Superior temporal gyrus (tissue), 1 donor: ENCODE measurements around the gene AQP2.
"Not testable (repeated sequence)": the region's sequence is repeated elsewhere in the genome, so short reads cannot be mapped to it uniquely, and the experiment has no call there.

Source experiments
- DNase-seq: peaks from one replicate; pipeline ENCODE4 v3.0.0-alpha.2; 2016; ENCODE audit errors: extremely low spot score

The AQP2 gene

DNA sequence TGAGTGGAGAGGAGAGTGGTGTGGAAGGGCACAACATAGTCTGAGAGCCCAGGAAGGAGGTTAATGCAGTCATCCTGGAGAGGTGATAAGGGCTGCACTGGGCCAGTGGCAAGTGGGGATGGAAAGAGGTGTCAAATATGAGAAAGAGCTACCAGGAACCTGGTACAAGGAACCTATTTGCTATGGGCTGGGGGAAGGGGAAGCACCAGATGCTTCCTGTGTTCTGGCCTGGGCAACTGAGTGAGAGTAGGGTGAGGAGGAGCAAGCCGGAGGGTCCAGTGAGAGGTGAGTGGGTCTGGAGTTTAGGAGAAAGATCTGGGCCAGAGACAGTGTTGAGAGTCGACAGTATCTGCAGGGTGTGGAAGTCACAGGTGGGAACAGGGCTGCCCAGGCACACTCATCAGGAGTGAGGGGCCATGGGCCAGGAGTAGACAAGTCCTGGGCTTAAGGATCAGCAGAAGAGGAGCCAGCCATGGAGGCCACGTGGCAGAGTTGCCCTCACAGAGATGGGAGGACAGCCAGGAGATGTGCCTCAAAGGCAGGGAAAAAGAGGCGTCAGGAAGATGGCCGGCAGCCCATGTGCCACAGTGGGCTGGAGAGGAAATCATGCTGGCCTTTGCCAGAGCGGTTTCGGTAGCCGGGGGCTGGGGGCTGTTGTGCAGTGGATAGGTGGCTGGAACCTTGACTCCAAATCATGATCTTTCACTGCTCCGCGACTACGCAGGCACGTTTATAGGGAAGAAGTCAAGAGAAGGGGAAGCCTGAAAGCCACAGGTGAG is 19.3 kb downstream of the AQP2 start:
- DNase-seq = no peak

DNA sequence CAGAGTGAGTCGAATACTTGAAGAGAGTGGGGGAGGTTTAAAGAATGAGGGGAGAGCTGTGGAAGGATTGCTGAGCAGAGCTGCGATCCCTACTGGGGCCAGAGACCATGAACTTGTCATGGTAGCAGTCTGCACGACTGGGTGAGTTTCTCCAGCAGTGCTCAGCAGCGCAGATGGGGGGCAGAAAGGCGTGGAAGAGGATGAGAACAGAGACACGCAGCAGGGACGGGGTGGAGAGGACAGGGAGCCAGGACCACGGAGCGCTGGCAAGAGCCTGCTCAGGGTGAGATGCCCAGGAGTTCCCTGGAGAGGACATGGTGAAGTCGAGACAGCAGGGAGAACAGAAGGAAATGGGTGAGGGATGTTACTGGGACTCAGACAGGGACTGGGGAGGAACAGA is 20.1 kb downstream of the AQP2 start:
- DNase-seq = no peak

DNA sequence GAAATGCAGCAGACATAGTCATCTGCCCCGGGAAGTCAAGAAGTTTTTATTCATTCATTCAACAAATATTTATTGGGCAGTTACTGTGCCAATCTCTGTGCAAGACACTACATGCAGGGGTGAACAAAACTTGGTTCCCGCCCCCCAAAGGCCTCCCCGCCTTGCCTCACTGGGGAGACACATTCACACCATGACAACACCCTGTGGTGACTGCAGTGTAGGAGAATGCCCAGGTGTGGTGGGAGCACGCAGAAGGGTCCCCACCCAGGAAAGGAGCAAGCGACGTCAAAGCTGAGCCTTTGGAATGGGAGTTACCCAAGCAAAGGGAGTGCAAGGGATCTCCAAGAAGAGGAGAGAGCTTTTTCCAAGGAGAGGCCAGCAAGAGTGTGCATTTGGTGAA is 20.6 kb downstream of the AQP2 start:
- DNase-seq = no peak

DNA sequence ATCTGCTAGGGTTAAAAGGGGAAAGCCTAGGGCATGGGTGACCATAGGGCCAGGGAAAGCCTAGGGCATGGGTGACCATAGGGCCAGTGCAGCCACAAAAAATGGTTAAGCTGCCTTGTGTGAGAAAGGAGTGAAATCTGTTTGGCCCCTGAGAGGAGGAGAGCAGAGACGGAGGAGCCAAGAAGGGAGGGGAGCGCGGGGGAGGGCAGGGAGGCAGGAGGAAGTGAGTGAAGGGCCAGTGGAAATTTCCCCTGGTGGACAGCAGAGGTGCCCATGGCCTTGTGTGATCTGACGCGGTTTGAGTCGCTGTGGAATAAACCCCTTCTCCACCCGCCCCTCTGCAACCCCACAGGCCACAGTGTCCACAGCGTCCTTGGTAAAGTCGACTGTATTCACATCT is 21.6 kb downstream of the AQP2 start:
- no peak for DNase-seq

DNA sequence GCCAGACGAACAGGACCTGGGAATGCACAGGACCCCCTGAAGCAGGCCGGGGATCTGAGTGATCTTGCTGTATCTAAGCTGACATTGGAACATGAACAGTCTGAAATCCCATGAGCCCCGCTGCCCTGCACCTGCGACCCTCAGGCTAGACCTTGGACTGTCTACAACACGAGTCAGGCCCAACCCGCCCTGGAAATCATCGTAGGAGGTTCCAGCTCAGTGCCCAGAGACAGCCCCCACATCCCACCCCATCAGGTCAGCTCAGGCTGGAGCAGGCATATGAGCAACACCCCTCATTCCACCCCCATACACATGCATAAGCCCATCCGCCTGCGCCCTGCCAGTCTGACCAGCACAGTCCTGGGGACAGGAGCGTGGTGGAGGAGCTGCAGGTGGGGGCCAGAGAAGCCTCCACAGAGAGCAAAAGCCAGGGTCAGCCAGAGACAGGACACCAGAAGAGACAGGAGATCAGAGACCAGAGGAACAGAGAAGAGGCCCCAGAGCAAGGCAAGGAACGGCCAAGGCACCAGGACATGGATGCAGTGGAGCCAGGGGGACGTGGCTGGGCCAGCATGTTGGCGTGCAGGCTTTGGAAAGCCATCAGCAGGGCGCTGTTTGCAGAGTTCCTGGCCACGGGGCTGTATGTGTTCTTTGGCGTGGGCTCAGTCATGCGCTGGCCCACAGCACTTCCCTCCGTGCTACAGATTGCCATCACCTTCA is 22.3 kb downstream of the AQP2 start, which contains the start of gene AQP6:
AQP6 (plus strand) TSS at position 307 of the 720 bp plus-strand sequence; CDS start at position 534, 227 bp downstream.
- no peak for DNase-seq

DNA sequence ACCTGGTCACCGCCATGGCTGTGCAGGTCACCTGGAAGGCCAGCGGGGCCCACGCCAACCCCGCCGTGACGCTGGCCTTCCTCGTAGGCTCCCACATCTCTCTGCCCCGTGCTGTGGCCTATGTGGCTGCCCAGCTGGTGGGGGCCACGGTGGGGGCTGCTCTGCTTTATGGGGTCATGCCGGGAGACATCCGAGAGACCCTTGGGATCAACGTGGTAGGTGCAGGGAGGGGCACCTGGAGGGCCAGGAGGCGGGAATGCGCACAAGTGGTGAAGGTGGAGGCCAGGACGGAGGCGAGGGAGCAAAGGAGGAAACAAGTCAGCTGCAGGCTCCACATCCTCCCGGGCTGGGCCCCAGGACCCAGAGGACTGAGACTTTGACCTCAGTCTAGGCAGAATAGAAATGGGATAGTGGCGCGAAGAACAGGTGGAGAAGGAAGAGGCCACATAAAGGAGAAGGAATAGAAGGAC is 22.9 kb downstream of the AQP2 start:
- DNase-seq = no peak

DNA sequence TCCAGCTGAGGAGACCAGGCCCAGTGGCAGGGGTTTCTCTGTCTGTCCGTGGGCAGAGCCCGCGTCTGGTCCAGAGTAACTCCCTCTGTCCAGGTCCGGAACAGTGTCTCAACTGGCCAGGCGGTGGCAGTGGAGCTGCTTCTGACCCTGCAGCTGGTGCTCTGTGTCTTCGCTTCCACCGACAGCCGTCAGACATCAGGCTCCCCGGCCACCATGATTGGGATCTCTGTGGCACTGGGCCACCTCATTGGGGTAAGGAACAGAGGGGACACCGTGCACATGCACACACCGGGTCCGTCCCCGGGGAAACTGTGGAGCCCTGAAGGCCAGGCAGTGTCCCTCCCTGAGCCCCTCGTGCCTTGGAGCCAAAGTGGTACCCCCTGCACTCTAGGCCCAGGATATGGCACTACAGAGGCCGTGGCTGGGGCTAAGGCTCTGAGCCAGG is 23.7 kb downstream of the AQP2 start:
- DNase-seq = peak; percentile 90

DNA sequence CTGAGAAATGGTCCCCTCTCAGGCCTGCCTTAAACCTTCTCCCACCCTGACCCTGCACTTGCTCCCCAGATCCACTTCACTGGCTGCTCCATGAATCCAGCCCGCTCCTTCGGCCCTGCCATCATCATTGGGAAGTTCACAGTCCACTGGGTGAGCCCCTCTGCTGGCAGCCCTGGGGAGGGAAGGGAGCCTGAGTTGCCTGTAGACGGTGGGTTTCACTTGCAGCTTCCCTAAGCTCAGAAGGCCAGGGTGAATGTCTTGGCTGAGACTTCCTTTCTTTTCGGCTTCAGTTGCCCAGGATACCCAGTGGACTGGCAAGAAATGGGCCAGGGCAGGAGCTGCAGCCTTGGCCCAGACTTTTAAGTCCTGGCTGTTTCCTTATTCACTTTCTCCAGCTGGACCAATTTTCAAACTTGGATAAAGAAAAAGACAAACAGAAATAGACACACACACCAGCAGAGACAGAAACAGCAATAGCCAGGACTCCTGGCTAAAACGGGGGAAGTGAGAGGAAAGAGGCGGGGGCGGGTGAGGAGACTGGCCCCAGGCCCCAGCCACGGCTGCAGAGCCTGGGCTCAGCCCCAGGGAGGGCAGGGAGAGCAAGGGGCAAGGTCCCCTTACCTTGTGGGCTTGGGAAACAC is 24.3 kb downstream of the AQP2 start:
- peak; percentile 47 for DNase-seq

DNA sequence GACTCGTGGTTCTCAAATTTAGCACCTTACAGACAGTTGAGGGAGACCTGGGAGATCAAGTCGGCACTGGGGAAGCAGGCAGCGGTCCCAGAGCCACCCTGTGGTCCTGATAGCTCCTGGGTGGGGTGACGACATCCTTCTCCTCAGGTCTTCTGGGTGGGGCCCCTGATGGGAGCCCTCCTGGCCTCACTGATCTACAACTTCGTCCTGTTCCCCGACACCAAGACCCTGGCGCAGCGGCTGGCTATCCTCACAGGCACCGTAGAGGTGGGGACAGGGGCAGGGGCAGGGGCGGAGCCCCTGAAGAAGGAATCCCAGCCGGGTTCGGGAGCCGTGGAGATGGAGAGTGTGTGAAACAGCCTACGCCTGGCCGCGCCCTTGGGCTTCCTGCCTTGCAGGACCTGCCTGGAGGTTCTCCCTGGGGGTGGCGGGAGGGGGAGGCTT is 24.8 kb downstream of the AQP2 start:
- DNase-seq = no peak

DNA sequence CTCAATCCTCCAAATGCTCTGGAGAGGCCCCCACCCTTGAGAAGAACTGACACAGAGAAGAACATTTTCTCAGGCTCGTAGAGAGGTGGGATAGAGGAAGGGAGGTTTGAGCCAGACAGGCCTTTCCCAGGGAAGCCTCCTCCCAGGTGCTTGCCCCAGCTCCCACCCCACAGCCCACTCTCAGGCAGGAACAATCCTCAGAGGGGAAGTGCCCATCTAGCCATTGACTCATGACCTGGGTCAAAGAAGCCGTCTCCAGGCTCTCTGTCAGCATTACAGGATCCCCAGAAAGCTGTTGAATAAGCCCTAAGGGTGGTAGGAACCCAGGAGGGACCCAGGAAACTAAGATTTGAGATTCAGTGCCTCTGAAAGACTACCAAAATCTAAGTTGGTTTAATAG is 26.0 kb downstream of the AQP2 start:
- no peak for DNase-seq

DNA sequence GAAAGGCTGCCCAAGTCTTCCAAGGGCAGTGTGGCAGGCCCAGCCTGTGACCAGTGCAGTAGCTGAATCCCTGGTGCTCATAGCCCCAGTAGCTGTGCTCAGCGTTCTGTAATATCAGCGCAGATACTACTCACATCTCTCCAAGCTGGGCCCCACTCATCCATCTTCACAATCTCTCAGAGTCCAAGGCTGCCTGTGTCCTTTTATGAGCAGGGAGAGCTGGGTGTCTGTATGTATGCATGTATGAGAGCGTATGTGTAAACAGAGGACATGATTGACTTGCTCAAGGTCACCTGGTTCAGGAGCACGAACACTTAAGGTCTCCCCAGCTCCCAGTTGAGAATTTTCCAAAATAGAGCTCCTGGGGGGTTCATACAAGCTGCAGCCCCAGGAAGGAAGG is 27.6 kb downstream of the AQP2 start:
- DNase-seq = no peak

DNA sequence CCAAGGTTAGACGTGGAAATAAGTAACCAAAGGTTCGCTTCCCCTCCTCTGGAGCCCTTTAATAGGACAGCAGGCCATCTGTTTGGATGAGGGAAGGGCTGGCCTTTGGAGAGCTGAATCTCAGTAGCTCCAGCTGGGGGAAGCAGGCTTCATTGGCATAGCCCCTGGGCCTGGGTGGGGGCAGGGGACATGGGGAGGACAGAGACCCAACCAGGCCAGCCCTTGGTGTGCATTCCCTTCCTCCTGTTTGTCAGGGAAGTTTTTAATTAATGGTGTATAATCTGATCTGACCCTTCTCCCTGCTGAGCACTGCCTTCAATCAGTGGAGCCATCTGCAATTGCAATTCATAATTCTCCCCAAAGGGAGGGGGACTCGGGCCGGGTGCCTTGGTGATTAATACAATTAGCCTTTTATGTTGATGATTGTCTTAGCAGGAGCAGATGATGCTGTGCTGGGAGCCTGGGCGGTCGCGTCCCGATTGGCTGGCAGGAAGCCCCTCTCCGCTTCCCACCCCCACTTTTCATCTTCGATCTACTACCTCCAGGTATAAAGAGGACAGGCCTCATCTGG is 28.6 kb downstream of the AQP2 start:
- peak; percentile 89 for DNase-seq

DNA sequence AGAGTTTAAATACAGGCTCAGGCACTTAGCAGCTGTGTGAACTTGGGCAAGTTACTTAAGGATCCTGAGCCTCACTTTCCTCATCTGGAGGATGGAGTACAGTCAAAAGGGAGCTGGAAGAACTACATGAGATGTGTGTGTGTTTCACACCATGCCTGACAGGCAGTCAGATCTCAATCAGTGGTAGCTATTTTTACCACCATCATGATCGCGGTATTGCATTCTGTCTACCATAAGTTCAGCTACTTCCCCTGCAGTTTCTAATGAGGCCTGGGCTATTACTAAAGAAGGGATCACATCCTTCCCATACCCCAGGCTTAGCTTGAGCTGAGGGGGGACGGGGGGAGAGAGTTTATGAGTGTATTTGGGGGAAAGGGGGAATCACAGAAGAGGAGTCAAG is 29.3 kb downstream of the AQP2 start:
- DNase-seq = no peak

DNA sequence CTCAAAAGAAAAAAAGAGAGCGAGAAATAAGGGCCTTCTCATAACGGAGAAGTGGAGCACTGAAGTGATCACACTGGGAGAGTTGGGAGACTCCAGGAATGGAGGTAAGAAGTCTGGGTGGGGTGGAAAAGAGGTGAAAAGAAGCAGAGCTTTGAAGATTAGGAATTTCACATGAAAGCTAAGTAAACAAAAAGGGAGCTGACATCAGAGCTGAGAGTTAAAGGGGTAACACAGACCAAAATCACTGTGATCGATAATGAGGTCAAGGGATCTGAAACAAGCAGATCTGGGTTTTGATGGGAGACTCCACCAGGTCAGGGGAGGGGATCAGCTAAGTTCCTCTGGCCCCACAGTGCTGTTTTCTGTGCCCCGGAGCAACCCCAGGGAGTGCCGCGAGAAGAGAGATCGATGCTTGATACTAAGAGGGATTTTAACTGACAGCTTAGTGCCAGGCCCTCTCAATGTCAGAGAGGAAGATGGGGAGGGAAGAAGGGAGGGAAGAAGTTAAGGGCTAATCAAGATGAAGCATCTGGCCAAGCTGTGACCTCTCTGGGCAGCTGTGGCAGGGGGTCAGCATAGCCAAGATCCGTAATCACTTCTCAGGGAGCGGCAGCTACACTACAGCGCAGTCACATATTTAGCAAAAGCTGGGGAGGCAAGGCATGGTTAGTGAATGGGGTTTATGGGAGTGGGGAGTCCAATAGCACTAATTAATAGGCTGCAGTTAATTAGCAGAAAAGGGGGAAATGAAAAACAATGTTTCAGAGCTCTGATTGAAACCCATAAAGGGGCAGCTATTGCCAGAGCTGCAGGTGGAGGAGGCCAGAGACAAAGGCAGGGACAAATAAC is 30.2 kb downstream of the AQP2 start:
- no peak for DNase-seq

DNA sequence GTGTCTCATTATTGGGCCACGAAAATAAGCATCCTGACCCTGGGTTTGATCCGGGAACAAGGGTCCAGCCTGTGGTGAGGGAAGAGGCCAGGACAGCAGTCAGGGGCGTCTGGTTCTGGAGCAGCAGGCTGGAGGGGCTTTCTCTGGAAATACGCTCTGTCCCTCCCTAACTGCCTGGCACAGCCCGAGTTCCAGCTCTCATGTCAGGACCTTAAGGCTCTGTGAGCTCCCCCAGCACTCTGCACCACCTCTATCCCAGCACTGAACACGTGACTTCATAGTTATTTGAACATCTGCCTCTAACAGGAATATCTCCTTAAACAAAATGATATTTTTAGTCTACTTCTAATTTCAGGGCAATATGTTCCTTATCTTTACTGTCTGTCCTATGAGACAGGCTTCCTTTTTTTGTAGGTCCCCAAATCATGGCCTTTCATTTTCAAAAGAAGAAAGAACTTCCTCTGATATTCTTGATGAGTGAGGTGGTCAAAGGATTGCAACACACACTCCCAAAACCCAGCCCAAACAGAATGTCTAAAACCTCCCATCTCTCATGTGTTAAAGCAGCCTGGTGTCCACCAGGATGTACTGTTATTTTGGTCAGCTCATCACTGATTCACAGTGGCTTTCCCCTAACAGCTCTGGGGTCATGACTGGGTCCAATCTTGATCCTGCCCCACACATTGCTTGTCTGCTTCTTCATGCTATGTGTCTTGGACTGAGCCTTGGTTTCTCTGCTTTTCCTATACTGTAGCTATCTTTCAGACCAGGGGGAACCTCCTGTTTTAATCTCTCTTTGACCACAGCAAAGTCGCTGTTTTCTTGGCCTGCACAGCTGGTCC is 31.9 kb downstream of the AQP2 start:
- DNase-seq = no peak

DNA sequence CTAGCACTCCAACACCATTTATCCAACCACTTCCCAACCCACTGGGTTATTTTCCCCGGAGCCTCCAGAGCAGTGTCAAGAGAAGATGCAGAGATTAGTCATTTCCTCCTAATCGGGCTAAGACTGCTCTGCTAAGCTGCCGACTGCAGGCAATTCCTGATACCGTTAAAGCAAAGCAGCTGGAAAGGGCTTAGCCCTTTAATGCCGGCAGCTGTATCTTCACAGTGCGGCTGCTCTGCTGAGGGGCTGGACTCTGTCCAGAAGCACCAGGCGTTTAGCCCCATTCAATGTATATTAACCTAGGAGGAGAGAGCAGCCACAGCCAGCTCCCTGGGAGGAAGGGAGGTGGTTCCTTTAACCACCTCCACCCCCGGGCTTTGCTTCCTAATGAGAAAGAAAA is 33.4 kb downstream of the AQP2 start:
- DNase-seq = no peak

DNA sequence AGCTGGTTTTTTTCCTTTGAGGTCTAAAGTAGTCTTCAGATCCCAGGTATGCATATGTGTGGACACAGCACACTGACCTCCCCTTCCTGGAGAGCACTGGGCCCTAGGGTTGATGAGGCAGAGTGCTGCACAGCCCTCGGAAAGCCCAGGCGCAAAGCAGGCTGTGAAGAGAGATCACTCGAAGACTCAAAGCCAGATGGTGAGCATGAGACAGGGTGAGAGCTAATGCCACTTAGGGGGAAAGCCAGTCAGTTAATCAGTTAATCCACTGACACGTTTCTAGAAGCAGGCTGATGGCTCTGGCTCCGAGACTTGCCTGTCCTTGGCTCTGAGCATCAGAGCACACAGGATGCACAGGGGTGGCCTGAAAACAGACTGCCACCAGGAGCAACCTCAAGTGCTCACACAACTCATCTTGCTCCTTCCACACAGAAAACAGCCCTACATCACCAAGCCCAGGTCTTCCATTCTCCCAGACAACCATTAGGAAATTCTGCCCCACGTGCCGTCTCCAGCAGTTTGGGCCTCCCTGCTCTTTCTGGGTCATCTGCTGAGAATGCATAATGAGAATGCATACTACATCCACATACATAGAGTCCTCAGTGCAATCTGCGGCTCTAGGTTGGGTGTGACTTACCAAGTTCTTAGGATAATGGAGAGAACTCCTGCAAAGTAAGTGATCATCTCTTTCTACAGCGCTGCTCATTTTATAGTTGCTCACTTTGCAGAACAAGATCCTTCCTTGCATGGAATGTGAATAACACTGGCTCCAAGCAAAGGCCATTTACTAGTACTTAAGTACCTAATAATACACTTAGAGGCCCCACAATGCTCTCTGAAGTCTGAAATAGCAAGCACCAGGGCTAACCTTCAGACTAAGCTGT is 34.2 kb downstream of the AQP2 start:
- DNase-seq = no peak

DNA sequence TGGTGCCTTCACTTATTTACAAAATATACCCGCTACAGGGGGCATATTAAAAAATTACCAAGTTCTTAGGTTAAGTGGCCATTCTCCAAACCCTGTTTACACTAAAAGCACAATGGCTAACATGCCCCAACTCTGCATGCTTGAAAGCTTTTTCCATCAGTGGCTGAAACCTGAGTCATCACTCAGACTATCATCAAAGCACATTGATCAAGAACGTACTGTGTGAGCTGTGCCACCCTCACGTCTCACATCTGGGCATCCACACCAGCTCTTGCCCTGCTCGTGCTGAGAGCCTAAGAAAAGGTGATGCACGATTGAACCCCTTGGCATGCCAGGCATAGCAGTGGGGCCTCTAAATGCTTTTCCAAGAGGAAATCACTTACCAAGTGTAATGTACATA is 35.4 kb downstream of the AQP2 start:
- DNase-seq = no peak

DNA sequence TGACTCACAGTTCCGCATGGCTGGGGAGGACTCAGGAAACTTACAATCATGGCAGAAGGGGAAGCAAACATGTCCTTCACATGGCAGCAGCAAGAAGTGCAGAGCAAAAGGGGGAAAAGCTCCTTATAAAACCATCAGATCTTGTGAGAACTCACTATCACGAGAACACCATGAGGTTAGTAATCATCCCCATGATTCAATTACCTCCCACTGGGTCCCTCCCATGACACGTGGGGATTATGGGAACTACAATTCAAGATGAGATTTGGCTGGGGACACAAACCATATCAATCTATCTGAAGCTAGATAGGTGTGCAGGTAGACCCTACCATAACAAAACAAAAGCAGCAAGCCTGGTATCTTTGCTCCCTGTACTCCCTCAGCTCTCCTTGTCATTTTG is 35.9 kb downstream of the AQP2 start:
- not testable (repeated sequence) for DNase-seq
